Central memory CD4-positive, alpha-beta T cell (primary cell): ENCODE measurements around the gene MYO9A.
"Not testable (repeated sequence)": the region's sequence is repeated elsewhere in the genome, so short reads cannot be mapped to it uniquely, and the experiment has no call there.

Experiments used
- DNase-seq: peaks from one replicate; pipeline ENCODE4 v3.0.0; 2022

The MYO9A gene

DNA sequence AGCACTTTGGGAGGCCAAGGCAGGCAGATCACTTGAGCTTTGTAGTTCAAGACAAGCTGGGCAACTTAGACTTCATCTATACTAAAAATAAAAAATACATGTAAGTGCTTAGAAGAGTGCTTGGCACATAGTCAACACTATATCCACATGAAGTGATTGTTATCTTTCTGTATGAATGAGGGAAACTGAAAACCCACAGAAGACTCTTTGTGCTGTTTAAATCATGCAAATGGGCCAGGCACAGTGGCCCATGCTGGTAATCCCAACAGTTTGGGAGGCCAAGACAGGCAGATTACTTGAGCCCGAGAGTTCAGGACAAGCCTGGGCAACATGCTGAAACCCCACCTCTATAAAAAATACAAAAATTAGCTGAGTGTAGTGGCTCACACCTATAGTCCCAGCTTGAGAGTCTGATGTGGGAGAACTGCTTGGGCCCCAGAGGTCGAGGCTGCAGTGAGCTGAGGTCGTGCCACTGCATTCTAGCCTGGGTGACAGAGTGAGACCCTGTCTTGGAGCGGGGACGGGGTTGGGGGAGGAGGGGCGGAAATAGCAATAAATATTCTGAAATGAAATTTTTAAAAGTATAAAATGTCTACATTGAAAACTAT lies 177.9 kb downstream of the MYO9A start:
- DNase-seq, result no peak

DNA sequence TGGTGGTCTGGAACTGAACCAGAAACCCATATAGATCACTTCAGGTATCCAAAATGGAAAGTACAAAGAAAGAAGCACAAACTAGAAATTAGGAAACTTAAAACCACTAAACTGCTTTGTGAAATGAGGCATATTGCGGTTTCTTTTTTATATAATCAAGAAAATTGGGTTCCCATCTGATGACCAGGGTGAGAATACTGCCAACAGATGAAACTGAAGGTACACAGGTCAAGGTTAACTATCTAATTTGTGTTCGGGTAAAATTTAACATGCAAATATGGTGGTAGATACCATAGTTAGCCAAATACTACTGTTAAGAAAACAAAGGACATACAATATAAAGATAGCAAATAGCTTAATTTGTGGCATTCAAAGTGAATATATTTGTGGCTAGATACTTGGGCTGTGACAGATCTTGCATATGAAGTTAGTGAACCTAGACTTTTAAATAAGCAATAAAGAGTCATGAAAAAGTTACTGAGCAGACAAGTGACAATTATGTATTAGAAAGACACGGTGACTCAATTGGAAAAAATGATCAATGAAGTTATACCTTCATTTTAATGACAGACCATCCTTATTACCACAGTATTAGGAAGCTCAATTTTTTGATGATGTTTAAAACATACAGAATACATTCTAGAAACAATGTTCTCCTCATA lies 180.2 kb downstream of the MYO9A start:
- DNase-seq, result no peak

DNA sequence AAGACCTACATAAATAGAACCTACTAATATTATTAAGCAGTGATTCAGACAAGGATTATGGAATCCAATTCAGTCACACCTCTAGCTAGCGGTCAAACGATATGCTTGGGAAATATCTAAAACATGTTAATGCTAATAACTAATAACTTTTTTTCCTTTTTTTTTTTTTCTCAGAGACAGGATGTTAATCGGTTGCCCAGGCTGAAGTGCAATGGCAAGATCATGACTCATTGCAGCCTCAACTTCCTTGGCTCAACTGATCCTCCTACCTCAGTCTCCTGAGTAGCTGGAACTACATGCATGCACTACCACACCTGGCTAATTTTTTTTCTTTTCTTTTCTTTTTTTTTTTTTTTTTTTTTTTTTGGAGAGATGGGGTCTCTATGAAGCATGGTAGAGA lies 183.5 kb downstream of the MYO9A start:
- DNase-seq, result no peak

DNA sequence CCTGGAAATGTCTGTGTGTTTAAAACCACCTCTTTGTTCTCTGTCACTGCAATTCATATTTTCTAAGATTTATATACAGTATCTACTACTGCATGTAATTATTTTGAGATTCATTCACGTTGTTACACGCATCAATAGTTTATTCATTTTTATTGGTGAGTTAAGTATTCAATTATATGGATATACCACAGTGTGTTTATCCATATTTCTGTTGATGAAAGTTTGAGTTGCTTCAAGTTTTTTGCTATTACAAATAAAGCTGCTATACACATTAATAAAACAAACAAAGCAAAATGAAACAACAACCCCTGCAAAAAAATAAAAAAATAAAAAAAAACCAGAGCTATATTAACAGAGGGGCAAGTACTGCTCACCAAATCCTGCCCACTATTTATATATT lies 185.3 kb downstream of the MYO9A start:
- DNase-seq, result no peak

DNA sequence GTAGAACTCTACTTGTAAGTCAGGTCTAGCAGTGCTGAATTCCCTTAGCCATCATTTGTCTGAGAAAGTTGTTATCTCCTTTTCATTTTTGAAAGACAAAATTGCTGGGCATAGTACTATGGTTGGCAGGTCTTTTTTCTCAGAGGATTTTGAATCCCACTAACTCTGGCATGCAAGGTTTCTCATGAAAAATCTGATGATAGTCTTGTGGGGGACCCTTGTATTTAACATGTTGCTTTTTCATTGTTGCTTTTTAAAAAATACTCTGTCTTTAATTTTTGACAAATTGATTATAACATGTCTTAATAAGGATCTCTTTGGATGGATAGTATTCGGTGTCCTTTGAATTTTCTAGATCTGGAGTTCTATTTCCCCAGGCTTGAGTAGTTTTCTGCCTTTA lies 186.7 kb downstream of the MYO9A start:
- no peak for DNase-seq

DNA sequence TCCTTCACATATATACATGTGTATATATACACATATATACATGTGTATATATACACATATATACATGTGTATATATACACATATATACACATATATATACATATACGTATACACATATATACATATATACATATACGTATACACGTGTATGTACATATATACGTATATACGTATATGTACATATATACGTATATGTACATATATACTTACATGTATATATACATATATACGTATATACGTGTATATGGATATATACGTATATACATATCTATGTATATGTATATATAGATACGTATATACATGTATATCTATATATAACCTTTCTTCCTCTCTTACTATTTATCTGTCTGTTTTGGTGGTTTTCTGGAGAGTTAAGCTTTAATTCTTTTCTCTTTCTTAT lies 192.8 kb downstream of the MYO9A start:
- DNase-seq, result no peak

DNA sequence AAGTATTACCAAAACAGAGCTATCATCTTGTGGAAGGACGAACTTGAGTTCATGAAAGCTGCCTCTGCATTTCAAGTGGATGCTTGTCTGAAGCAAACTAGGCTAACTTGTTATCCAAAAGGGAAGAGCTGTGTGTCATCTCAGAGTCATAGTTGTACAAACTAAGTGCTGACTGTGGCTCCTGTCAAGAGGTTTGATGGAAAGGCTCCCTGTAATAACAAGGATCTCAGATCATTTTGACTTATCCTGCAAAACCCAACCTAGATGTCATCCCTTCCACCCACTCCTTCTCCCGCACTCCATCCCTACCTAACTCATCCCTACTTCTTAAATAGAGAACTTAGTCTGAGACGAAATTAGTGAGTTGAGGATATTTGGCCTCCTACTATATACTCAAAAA lies 196.8 kb downstream of the MYO9A start:
- no peak for DNase-seq

DNA sequence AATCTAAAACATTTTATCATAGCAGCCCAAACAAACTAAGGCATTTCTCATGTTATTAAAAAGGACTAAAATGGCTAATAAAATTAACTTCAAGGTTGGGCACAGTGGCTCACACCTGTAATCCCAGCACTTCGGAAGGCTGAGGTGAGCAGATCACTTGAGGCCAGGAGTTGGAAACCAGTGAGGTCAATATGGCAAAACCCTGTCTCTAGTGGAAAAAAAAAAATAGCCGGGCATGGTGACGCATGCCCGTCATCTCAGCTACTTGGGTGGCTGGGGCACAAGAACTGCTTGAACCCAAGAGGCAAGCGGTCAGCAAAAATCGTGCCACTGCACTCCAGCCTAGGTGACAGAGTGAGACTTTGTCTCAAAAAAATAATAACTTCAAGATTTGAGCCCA lies 197.4 kb downstream of the MYO9A start:
- DNase-seq, result no peak

DNA sequence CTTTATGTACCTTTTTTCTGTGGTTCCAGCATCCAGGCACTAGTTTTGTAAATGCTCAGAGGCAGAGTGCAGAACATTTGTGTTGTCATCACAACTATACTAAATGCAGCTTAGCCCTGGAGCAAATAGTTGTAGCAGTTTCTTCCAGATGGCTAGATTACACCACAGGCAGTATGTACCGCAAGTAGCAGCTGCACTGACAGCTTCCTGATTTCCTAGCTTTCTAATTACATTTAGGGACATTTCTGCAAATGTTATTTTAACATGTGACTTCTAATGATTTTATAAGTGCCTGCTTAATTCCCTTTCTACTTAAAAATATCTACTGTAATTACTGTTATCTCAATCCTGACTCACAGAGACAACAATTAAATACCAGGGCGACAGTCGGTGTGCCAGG lies 201.1 kb downstream of the MYO9A start:
- DNase-seq, result no peak

DNA sequence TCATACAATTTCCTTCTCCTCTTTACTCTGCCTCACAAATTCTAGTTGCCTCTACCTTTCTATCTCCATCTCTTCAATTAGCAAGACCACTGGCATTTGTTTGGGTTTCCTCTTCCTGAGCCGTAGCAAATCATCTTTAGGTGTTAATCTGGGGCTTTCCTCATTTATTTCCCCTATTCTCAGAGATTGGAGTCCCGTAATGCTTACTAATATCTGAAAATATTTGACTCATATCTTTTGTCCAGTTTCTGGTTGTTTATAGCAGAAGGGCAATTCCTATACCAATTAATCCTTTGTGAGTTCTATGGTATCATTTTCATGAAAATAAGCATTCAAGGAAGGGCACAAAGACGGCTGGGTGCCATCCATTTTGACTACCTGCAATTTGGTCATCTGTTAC lies 203.9 kb downstream of the MYO9A start:
- DNase-seq, result no peak

DNA sequence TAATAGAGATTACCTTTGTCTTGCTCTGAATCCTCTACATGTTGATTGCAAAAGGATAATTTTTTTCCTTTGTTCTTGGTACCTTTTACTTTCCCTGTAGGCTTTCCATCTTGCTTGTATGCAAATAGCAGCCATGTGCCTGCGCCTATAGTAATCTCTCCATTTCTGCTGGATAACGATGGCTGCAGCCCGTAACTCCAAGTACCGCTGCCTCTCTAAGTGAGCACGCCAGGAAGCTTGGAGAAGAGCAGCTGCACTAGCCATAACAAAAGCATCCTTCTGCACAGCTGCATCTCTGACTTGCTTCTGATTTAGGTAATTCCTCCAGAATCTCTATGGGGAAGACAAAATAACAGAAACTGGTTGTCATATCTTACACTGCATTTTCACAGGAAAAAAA lies 218.3 kb downstream of the MYO9A start:
- DNase-seq, result no peak

DNA sequence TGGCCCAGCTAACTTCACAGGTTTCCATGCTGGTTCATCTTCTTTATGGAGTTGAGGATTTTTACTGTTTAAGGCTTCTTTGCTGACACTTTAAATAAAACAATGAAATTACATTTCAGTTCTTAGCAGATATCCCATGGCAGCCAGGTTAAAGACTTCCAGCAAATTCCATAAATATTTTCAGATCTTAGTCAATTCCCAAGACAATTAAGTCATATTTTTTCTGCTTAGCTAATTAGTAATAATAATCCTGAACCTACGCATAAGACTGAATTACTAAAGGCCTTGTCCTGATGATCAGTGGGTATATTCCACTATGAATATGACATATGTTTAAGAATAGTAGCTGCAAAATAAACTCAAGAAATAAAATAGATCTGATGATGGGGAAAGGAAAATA lies 224.3 kb downstream of the MYO9A start:
- no peak for DNase-seq

DNA sequence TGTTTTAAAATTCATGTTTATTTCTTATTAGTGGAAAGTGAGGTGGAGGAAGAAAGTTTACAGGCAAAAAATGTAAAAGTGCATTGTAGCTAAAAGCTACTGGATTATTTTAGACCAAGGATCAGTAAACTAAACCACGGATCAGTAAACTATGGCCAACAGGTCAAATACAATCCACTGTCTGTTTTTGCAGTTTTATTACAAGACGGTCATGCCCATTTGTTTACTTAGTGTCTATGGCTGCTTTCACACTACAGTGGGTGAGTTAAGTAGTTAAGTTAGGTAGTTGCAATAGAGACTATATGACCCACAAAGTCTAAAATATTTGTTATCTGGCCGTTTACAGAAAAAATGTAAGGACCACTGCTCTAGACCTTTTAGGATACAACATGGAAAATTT lies 225.6 kb downstream of the MYO9A start:
- no peak for DNase-seq

DNA sequence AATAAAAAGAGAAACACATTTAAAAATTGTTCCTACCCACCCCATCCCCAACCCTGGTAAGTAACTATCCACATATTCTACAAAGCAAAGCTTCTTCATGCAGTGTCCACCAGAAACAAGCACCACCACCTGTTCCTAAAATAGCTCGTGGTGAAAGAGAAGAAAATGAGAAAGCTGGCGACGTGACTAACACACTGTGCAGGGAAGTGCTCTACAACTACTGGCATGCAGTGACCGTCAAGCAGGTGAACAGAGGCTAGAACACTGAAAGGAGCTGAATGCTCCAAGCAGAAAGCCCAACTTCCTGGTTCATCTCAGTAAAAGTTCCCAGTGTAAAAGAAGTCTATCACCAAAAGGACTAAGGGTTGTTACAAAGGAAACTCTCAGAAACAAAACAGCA lies 226.9 kb downstream of the MYO9A start:
- no peak for DNase-seq

DNA sequence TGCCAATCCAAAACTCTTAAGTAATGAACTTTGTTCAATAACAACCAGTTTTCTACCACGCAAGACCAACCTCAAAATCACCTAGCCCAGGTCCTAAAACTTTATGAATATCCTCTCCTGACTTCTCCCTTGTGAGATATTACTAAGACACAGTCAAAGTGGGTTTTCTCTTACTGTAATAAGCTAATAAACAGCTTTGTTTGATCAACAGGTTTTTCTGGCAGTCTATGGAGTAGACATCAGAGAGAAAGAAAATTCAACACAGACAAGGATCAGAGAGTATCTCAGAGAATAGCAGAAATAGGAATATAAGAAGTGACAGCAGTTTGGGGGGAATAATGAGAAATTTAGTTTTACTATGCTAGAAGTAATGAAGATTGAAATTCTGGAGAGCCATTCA lies 228.0 kb downstream of the MYO9A start:
- no peak for DNase-seq

DNA sequence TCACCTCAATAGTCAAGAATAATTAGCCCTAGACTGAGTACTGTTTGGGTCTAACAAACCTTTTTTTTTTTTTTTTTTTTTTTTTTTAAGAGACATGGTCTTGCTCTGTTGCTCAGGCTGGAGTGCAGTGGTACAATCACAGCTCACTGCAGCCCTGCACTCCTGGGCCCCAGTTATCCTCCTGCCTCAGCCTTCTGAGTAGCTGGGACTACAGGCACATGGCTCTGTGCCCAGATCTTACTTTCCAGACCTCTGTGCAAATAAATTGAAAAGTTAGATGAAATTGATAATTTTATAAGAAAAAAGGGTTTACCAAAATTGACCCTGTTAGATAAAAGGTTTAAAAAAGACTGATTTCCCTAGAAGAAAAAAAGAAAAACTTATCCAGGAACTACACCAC lies 228.6 kb downstream of the MYO9A start:
- DNase-seq, result no peak

DNA sequence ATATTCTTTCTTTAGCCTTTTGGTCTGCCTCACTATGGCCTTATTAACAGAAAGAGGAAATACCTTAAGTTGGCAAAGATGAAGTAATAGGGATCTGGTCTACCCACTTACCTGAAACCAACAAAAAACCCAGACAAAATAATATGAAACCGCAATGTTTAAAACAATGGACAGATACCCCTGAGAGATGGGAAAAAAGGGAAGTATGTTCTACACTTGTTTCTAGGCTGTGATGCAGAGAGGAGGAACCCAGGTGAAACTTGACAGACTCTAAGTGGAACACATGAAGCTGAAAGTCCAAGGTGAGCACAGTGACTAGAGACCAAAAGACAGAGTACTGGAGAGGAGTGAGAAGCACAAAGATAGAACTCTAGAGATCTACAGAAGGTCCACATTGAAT lies 229.2 kb downstream of the MYO9A start:
- no peak for DNase-seq

DNA sequence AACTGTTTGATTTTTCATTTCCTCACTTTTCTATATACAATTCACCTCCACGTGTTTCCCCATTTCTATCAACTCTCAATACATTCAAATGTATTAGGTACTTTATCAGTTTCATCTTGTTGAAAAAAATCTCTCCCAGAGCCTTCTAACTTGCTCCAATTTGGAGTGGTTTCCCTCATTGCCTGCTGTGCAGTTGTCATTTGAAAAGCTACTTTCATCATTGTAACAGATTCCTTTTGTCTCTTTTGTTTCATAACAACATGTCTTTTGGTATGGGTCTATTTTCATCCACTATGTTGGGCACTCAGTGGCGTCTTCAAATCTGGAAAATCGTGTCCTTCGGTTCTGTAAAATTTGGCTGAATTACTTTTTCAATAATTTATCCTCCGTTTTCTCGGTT lies 232.6 kb downstream of the MYO9A start:
- no peak for DNase-seq

DNA sequence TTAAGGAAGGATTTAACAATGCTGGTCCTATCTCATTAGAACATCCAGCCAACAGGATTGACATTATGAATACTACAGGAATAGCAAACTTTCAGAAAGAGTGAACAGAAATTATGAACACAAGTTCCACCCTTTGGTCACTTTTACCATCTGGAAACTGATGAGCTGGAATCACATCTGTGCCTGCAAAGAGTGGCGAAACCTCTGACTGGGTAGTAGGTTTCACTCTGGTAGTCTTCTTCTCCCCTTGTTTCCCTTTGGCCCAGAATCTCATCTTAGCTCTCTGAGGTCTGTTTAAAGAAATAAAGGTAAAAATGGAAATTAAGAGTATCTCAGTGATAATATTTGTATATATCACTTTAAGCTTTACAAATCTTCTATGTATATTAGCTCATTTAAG lies 234.5 kb downstream of the MYO9A start:
- DNase-seq, result no peak

DNA sequence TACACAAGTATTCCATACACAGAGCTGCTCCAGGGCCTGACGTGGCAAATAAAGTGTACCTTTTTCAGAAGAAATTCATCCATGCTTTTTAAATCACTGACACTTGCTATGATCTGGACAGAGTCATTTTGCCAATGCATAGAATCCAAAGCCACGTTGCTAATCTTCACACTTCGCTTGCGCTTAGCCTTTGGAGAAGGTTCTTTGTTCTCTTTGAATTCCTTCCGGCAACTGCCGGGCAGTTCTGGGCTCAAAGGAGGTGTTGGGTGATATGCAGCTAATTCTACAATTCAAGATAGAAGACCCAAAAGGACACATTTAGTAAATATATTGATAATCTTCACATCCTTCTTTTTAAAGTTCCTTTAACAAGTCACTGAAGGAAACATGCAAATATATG lies 237.7 kb downstream of the MYO9A start:
- DNase-seq, result no peak

DNA sequence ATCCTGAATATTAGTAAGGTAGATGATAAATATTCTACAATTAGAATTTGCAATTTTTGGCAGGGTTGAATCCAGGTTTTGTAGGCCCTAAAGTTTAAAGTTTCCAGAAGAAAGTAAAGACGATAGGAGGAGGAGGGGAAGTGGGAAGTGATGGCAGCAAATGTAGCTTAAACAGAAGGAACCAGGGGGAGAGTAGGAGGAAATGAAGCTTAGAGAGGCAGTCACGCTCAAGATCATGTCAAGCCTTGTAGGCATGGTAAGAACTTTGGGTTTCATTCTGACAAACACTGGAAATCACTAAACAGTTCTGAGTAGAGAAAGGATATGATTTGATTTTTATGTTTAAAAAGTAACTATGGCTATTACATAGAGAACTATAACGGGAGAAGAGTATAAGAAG lies 243.7 kb downstream of the MYO9A start:
- DNase-seq, result no peak

DNA sequence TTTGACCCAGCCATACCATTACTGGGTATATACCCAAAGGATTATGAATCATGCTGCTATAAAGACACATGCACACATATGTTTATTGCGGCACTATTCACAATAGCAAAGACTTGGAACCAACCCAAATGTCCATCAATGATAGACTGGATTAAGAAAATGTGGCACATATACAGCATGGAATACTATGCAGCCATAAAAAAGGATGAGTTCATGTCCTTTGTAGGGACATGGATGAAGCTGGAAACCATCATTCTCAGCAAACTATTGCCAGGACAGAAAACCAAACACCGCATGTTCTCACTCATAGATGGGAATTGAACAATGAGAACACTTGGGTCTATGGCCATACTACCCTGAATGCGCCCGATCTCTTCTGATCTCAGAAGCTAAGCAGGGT lies 259.7 kb downstream of the MYO9A start:
- DNase-seq, result not testable (repeated sequence)

DNA sequence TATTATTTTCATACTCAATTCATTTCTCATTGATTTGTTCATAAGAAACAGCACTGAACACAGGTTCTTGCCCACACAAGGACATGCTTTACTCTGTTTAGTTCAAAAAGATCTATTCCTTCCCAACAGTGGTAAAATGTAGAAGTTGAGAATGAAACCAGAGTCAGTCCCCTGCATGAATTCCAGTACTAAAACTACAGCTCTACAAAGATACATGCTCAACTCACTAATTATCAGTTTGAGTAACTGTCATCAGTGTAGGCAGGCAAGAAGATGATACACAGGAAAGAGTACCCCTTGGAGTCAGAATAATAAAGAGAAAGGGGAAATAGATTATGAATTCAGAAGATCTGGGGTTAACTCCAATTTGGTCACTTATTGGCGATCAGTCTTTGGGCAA lies 264.4 kb downstream of the MYO9A start:
- no peak for DNase-seq

DNA sequence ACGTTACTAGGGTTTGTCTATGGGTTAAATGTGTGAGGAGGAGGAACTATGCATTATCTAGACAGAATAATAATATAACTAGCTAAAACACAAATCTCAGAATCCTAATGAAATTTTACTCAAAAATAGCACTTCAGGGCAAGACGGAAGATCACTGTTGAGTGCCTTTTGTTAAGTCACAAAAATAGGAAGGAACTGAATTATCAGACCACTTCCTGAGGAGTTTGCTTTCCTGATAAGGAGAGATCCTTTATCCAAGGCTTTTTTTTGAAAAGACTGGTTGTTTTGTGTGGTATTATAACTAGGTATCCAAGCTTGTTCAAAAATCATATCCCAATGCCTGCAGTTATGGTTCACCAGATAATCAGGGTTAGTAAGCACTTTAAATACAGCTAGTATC lies 273.0 kb downstream of the MYO9A start:
- no peak for DNase-seq

DNA sequence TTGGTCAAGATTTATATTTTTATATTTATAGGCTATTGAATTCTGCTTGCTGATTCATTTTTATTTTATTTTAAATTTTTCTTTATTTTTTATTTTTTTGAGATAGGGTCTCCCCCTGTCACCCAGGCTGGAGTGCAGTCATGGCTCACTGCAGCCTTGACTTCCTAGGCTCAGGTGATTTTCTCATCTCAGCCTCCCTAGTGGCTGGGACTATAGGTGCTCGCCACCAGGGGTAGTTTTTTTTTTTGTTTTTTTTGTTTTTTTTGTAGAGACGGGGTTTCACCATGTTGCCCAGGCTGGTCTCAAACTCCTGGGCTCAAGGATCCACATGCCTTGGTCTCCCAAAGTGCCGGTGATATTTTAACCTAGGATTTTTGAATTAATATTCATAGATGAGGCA lies 276.4 kb downstream of the MYO9A start:
- DNase-seq, result no peak
